Common myeloid progenitor, CD34-positive (primary cell): ENCODE measurements around the gene ULBP3.
"Not testable (repeated sequence)": the region's sequence is repeated elsewhere in the genome, so short reads cannot be mapped to it uniquely, and the experiment has no call there.

Experiments
- CTCF ChIA-PET: fragments of 350-600 bp; sonication (Branson Sonifier 250); formaldehyde crosslinking; loops from one replicate; lab custom pipeline; 2021; ENCODE audit warnings: antibody characterized with exemption; lab: Charles Lee
- POLR2A ChIA-PET: fragments of 350-600 bp; sonication (Branson Sonifier 250); formaldehyde crosslinking; loops from one replicate; lab custom pipeline; 2021; ENCODE audit warnings: antibody characterized with exemption; lab: Charles Lee
- DNase-seq, 3 donors: peaks; one replicate each; pipeline versions ENCODE4 v3.0.0 to v3.0.0-alpha.2; 2013
- H3K27ac ChIP-seq, 2 experiments: 1 replicate in 1 of 2; 2 replicates in 1 of 2; pipeline ENCODE4 v1.7.0; 2013; ENCODE audit warnings: inconsistent platforms in 2 of 2, low read length in 2 of 2, mild to moderate bottlenecking in 2 of 2, low read depth in 1 of 2, moderate library complexity in 1 of 2; ENCODE audit not compliant: severe bottlenecking in 2 of 2, insufficient read depth in 1 of 2, poor library complexity in 1 of 2
- H3K27me3 ChIP-seq, 5 experiments: replicated peaks in 2 of 5; 1 replicate in 3 of 5; 2 replicates in 2 of 5; pipeline versions ENCODE4 v1.6.1 to v1.7.0; 2013; ENCODE audit warnings: low read length in 4 of 5, mild to moderate bottlenecking in 2 of 5, moderate library complexity in 2 of 5, inconsistent platforms in 1 of 5; ENCODE audit not compliant: insufficient read depth in 5 of 5, control insufficient read depth in 4 of 5
- H3K36me3 ChIP-seq, 4 experiments: 1 replicate in 2 of 4; 2 replicates in 2 of 4; pipeline versions ENCODE4 v1.6.1 to v1.7.0; 2013; ENCODE audit warnings: low read length in 3 of 4, control low read depth in 1 of 4, mild to moderate bottlenecking in 1 of 4; ENCODE audit not compliant: control insufficient read depth in 4 of 4, insufficient read depth in 4 of 4
- H3K4me1 ChIP-seq, 4 experiments: 1 replicate in 3 of 4; 2 replicates in 1 of 4; pipeline versions ENCODE4 v1.6.1 to v1.7.1; 2013; ENCODE audit warnings: low read length in 3 of 4, mild to moderate bottlenecking in 3 of 4, control low read depth in 1 of 4, inconsistent platforms in 1 of 4, moderate library complexity in 1 of 4; ENCODE audit not compliant: control insufficient read depth in 4 of 4, insufficient read depth in 4 of 4; ENCODE audit errors: control extremely low read depth in 1 of 4
- H3K4me3 ChIP-seq, 7 experiments: 1 replicate in 4 of 7; 2 replicates in 3 of 7; pipeline versions ENCODE4 v1.5.1 to v1.7.0; 2013; ENCODE audit warnings: mild to moderate bottlenecking in 7 of 7, low read length in 6 of 7, moderate library complexity in 6 of 7, inconsistent platforms in 2 of 7, low read depth in 2 of 7, control low read depth in 1 of 7; ENCODE audit not compliant: insufficient read depth in 4 of 7, control insufficient read depth in 1 of 7; ENCODE audit errors: extremely low read depth in 1 of 7
- H3K9me3 ChIP-seq, 5 experiments: 1 replicate in 4 of 5; 2 replicates in 1 of 5; pipeline versions ENCODE4 v1.6.1 to v1.7.1; 2013; ENCODE audit warnings: low read length in 4 of 5, mild to moderate bottlenecking in 2 of 5, inconsistent platforms in 1 of 5, low read depth in 1 of 5, moderate library complexity in 1 of 5; ENCODE audit not compliant: control insufficient read depth in 4 of 5, insufficient read depth in 2 of 5; ENCODE audit errors: control extremely low read depth in 1 of 5
- WGBS: methylation state at CpG from one replicate; pipeline ENCODE4 v1.1.5; 2013; ENCODE audit not compliant: insufficient coverage; 5-methylcytosine and 5-hydroxymethylcytosine counted together

The ULBP3 gene

DNA sequence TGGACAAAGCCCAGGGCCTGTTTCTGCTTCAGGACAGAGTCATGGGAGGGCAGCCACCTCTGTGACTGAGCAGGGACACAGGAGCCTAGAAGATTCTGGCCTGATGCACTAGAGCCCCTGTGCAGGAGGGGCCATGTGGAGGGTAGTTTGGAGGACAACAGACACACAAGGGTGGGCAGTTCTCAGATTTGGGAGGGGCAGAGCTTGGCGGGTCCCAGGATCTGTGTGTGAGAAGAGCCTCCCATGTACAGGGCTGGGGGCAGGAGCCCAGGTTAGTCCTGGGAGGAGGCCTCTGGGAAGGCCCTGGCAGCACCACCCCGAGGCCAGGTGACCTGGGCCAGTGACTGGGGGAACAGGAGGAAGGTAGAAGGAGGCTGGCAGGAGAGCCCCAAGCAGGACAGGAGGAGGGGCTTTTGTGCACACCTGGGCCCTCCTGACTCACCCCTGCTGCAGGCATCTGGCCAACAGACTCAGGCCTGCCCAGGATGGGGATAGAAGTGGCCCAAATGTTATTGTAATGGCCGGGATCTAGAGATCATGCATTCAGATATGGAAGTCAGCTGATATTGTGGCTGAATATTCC, 1.4 kb upstream of the ULBP3 start:
- POLR2A ChIA-PET = no interaction called here

DNA sequence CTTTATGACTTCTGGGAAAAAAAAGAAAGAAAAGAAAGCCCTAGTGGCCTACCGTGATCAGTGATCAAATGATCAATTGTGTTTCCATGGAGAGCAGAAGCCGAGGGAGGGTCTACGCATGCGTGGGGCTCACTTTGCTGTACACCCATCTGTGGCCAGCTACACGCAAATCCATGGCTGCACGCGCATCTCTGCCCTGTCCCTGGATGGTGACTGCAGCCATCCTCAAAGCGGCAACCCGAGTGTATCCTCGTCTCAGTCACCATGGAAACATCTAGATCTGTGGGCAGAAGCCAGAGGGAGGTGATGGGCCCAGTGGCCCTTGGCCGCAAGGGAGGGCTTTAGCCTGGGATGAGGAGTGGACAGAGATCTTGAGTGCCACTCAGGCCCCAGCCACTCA, 785 bp upstream of the ULBP3 start:
- Histone ChIP-seq H3K27ac (no peak overlapping the region), H3K9me3 (no peaks in the 10 kb centered on the region), H3K4me3 (peak overlapping the region in 2 of 7 experiments; percentile 77 to 89), H3K36me3 (no peaks in the 10 kb centered on the region), H3K27me3 (peaks cover 0 to 3% (median 0%) of the 10 kb centered on the region in 5 experiments), H3K4me1 (peaks cover 0 to 15% (median 11%) of the 10 kb centered on the region in 4 experiments)
- 82% methylated on average over 11 of the region's 11 CpGs for WGBS
- peak in 1 of 3 donors; percentile 11 for DNase-seq
- ChIA-PET POLR2A (no interaction called here), CTCF (interaction anchor here (0.8 kb wide), 1 partner anchor 10 kb away, joined by 3 read pairs; no protein-coding TSS in a partner anchor)

More for the DNA sequence above, 1.4 kb upstream of the ULBP3 start:
- WGBS = 100% methylated on average over 2 of the region's 3 CpGs
- Histone ChIP-seq H3K9me3 (no peaks in the 10 kb centered on the region), H3K4me1 (peaks cover 0 to 15% (median 11%) of the 10 kb centered on the region in 4 experiments), H3K27me3 (peaks cover 0 to 2% (median 0%) of the 10 kb centered on the region in 5 experiments), H3K27ac (no peak overlapping the region), H3K4me3 (no peak overlapping the region), H3K36me3 (no peaks in the 10 kb centered on the region)
- DNase-seq = no peak
- CTCF ChIA-PET = interaction anchor here (0.6 to 2.5 kb wide), 12 partner anchors 10 to 918 kb away, joined by 3 to 11 read pairs (median 4); no protein-coding TSS in a partner anchor

DNA sequence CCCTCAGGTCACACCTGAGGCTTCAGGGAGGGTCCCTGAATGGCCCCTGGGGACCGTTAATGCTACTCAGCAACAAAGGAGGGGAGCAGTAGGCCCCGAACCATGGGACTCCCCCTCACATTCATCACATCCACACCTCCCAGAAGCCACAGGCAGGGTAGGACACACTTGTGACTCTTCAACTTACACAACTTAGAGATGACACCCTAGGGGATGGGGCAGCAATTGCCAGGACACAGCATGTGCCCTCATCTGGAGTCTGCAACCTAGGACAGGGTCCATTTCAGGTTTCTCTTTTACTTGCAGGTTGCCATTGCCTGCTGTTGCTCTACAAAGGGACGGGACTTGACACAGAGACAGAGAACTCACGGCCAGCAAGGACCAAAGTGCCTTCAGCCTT, 770 bp downstream of the ULBP3 start:
- H3K4me1 ChIP-seq = peaks cover 0 to 15% (median 11%) of the 10 kb centered on the region in 4 experiments
- H3K36me3 ChIP-seq = peaks cover 0 to 6% (median 0%) of the 10 kb centered on the region in 4 experiments
- peak overlapping the region in 6 of 7 experiments; percentile 64 to 89 (median 76) for H3K4me3 ChIP-seq
- ChIA-PET CTCF (interaction anchor here (3.7 kb wide), 1 partner anchor 13 kb away, joined by 16 read pairs; no protein-coding TSS in a partner anchor), POLR2A (no interaction called here)
- DNase-seq = peak in 2 of 3 donors; percentile 37 to 47
- H3K27me3 ChIP-seq = peaks cover 0 to 3% (median 0%) of the 10 kb centered on the region in 5 experiments
- WGBS = 52% methylated on average over 4 of the region's 4 CpGs
- no peak overlapping the region for H3K27ac ChIP-seq
- no peaks in the 10 kb centered on the region for H3K9me3 ChIP-seq

DNA sequence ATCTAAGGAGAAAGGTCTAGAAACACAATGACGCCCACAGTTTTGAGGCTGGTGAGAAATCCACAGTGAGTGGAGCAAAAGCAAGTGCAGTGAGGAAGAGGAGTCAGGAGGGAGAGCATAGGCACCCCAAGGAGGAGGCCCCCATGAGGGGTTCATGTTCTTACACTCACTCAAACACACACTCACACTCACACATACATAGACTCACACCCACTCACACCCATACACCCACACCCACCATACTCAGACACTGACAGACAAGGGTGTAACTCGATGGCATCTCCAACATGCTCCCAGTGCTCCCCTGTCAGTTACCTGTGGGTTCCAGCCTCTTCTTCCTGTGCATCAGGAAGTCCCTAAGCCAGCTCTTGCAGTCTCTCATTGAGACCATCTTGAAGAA, 3.8 kb downstream of the ULBP3 start:
- ChIA-PET CTCF (no interaction called here), POLR2A (no interaction called here)
- peaks cover 0 to 3% (median 0%) of the 10 kb centered on the region in 5 experiments for H3K27me3 ChIP-seq
- 94% methylated on average over 2 of the region's 2 CpGs for WGBS
- no peak overlapping the region for H3K27ac ChIP-seq
- H3K4me1 ChIP-seq = peaks cover 0 to 15% (median 12%) of the 10 kb centered on the region in 4 experiments
- no peaks in the 10 kb centered on the region for H3K9me3 ChIP-seq
- H3K4me3 ChIP-seq = no peak overlapping the region
- no peak for DNase-seq
- peaks cover 0 to 13% (median 0%) of the 10 kb centered on the region in 4 experiments for H3K36me3 ChIP-seq

DNA sequence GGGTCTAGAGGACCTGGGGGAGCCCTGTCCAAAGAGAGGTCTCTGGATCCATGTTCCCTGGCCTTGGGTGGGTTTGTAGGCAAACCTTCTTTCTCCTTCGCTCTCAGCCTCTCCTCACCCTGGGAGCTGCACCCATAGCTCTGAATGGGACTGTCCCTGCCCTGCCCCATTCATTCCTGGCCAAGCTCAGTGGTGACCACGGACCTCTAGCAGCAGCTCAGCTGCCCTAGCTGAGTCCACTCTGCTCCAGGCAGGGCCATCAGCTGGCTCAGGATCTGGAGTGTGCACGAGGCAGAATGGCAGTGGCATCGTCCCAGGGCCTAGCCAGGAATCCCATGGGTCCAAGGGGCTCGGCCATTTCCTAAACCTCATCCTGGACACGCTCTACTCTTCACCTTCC, 5.3 kb downstream of the ULBP3 start:
- Histone ChIP-seq H3K27ac (no peak overlapping the region), H3K36me3 (peaks cover 0 to 13% (median 0%) of the 10 kb centered on the region in 4 experiments), H3K4me1 (peaks cover 0 to 9% (median 8%) of the 10 kb centered on the region in 4 experiments), H3K27me3 (peaks cover 0 to 4% (median 0%) of the 10 kb centered on the region in 5 experiments), H3K9me3 (no peaks in the 10 kb centered on the region), H3K4me3 (no peak overlapping the region)
- POLR2A ChIA-PET = no interaction called here
- CTCF ChIA-PET = no interaction called here
- WGBS = 98% methylated on average over 6 of the region's 6 CpGs
- no peak for DNase-seq

DNA sequence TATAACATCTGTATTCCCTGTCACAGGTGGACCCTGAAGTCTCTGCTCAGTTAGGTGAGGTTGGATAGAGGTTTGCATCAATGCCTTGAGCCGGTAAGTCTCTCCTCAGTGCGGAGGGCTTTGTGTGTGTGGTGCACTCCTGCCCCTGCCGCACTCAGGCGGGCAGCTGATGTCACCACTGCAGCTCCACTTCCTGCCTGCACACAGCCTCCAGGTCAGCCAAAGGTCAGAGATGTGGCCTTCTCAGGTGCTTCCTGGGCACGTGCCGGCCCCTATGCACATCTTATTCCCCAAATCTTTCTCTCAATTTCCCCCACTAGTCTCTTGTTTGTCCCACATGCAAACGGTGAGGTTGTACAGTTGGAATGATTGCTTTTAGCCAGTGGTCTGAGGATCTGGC, 8.9 kb downstream of the ULBP3 start:
- POLR2A ChIA-PET, H3K4me3 ChIP-seq, CTCF ChIA-PET, H3K9me3 ChIP-seq, H3K4me1 ChIP-seq, H3K27ac ChIP-seq: not testable (repeated sequence)
- H3K36me3 ChIP-seq = peaks cover 0 to 13% (median 0%) of the 10 kb centered on the region in 4 experiments
- WGBS = 74% methylated on average over 6 of the region's 7 CpGs
- H3K27me3 ChIP-seq = peaks cover 0 to 24% (median 7%) of the 10 kb centered on the region in 5 experiments
- peak in 1 of 3 donors; percentile 23 for DNase-seq

DNA sequence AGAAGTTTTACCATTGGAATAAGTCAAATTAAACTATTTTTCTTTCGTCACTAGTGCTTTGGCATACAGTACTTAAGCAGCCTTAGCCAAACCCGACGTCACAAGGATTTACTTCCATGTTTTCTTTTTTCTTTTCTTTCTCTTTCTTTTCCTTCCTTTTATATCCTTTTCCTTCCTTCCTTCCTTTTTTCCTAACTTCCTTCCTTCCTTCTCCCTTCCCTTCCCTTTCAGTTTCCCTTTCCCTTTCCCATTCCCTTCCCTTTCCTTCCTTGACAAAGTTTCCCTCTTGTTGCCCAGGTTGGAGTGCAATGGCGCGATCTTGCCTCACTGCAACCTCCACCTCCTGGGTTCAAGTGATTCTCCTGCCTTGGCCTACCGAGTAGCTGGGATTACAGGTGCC, 9.9 kb downstream of the ULBP3 start:
- ChIA-PET POLR2A (no interaction called here), CTCF (no interaction called here)
- H3K4me3 ChIP-seq = no peak overlapping the region
- no peaks in the 10 kb centered on the region for H3K9me3 ChIP-seq
- peaks cover 0 to 7% (median 0%) of the 10 kb centered on the region in 4 experiments for H3K36me3 ChIP-seq
- WGBS = 96% methylated on average over 6 of the region's 6 CpGs
- no peak overlapping the region for H3K27ac ChIP-seq
- DNase-seq = no peak
- H3K27me3 ChIP-seq = peaks cover 0 to 32% (median 8%) of the 10 kb centered on the region in 5 experiments
- H3K4me1 ChIP-seq = peaks cover 0 to 3% (median 1%) of the 10 kb centered on the region in 4 experiments
